Peyer's patch (tissue), 4 donors: Measurements from ENCODE around the gene BCL11A. TPM values are rescaled to one million over a fixed set of nuclear protein-coding genes. Genes with fewer than 3 reads are reported as not detected.

Experiments used
- DNase-seq, 3 donors: peaks; one replicate each; pipeline ENCODE4 v3.0.0-alpha.2; 2017 to 2019
- H3K27ac ChIP-seq, 4 donors: fragments of 200-600 bp; sonication (generic); one replicate each; pipeline ENCODE4 v1.5.1; 2016 to 2019
- H3K27me3 ChIP-seq, 2 donors: fragments of 200-600 bp; sonication (generic); one replicate each; pipeline ENCODE4 v1.5.1; 2019
- H3K36me3 ChIP-seq, 3 donors: fragments of 200-600 bp; sonication (generic); one replicate each; pipeline ENCODE4 v1.5.1; 2016 to 2019
- H3K4me1 ChIP-seq, 4 donors: fragments of 200-600 bp; sonication (generic); one replicate each; pipeline ENCODE4 v1.5.1; 2016 to 2019
- H3K4me3 ChIP-seq, 4 donors: fragments of 200-600 bp; sonication (generic); 1 replicate in 3 of 4; 2 replicates in 1 of 4; pipeline ENCODE4 v1.5.1; 2016 to 2019; ENCODE audit warnings: mild to moderate bottlenecking in 1 of 4
- H3K9me3 ChIP-seq, 4 donors: fragments of 200-600 bp; sonication (generic); one replicate each; pipeline ENCODE4 v1.5.1; 2016 to 2019; ENCODE audit warnings: mild to moderate bottlenecking in 1 of 4
- CTCF ChIP-seq, 6 experiments: fragments of 450-650 bp in 4 of 6; fragments of 200-600 bp in 2 of 6; sonication (generic) in 1 of 6; IDR thresholded peaks; one replicate each; pipeline ENCODE4 v1.5.1; 2017 to 2019; ENCODE audit warnings: antibody characterized with exemption in 6 of 6, mild to moderate bottlenecking in 3 of 6, moderate library complexity in 1 of 6
- POLR2A ChIP-seq, 2 donors: fragments of 450-650 bp; IDR thresholded peaks; one replicate each; pipeline ENCODE4 v1.5.1; 2017; ENCODE audit warnings: antibody characterized with exemption in 2 of 2, mild to moderate bottlenecking in 2 of 2, moderate library complexity in 2 of 2
- total RNA-seq, 4 donors: library from RNA; depleted of rRNA; stranded (reverse); fragments of >200 nt; gene quantifications; one replicate each; pipeline ENCODE4 v1.1.0, GENCODE V29; 2016

The BCL11A gene
- total RNA-seq, 4 donors from 2014 or later = 35.4 to 94.9 (median 68.8) TPM

GRCh38 chr2:60581433-60582282 lies 28.2 kb upstream of the BCL11A start:
- Histone ChIP-seq H3K27ac (no peak overlapping the region), H3K4me3 (peak overlapping the region; percentile 22 to 58 (median 46)), H3K4me1 (peaks cover 0 to 7% (median 4%) of the 10 kb centered on the region in 4 donors), H3K9me3 (no peaks in the 10 kb centered on the region), H3K27me3 (no peaks in the 10 kb centered on the region), H3K36me3 (no peaks in the 10 kb centered on the region)
- TF ChIP-seq CTCF (IDR thresholded peaks at IDR 0.05) = peak; percentile 82 to 94 (median 90)
- no peak for TF ChIP-seq POLR2A (IDR thresholded peaks at IDR 0.05)
- DNase-seq = peak; percentile 63 to 84 (median 83)

GRCh38 chr2:60577682-60578283 lies 24.3 kb upstream of the BCL11A start:
- no peak for DNase-seq
- peaks cover 0 to 7% (median 4%) of the 10 kb centered on the region in 4 donors for H3K4me1 ChIP-seq
- TF ChIP-seq CTCF (IDR thresholded peaks at IDR 0.05) = no peak
- TF ChIP-seq POLR2A (IDR thresholded peaks at IDR 0.05) = no peak
- no peaks in the 10 kb centered on the region for H3K9me3 ChIP-seq
- H3K4me3 ChIP-seq = no peak overlapping the region
- no peaks in the 10 kb centered on the region for H3K36me3 ChIP-seq
- H3K27ac ChIP-seq = no peak overlapping the region
- H3K27me3 ChIP-seq = no peaks in the 10 kb centered on the region

GRCh38 chr2:60573251-60573650 lies 19.8 kb upstream of the BCL11A start:
- Histone ChIP-seq H3K4me1 (peaks cover 0 to 12% (median 0%) of the 10 kb centered on the region in 4 donors), H3K9me3 (no peaks in the 10 kb centered on the region), H3K27me3 (peaks cover 0 to 9% of the 10 kb centered on the region in 2 donors), H3K27ac (no peak overlapping the region), H3K36me3 (no peaks in the 10 kb centered on the region), H3K4me3 (no peak overlapping the region)
- TF ChIP-seq POLR2A (IDR thresholded peaks at IDR 0.05) = no peak
- TF ChIP-seq CTCF (IDR thresholded peaks at IDR 0.05) = no peak
- no peak for DNase-seq

GRCh38 chr2:60570251-60570650 lies 16.8 kb upstream of the BCL11A start:
- no peaks in the 10 kb centered on the region for H3K9me3 ChIP-seq
- no peaks in the 10 kb centered on the region for H3K36me3 ChIP-seq
- peaks cover 0 to 12% (median 0%) of the 10 kb centered on the region in 4 donors for H3K4me1 ChIP-seq
- H3K27me3 ChIP-seq = peaks cover 0 to 9% of the 10 kb centered on the region in 2 donors
- TF ChIP-seq POLR2A (IDR thresholded peaks at IDR 0.05) = no peak
- TF ChIP-seq CTCF (IDR thresholded peaks at IDR 0.05) = no peak
- no peak for DNase-seq
- no peak overlapping the region for H3K4me3 ChIP-seq
- H3K27ac ChIP-seq = no peak overlapping the region

- H3K36me3 ChIP-seq = no peaks in the 10 kb centered on the region
- DNase-seq = no peak
- no peak for TF ChIP-seq POLR2A (IDR thresholded peaks at IDR 0.05)
- TF ChIP-seq CTCF (IDR thresholded peaks at IDR 0.05) = no peak
These were observed 16.2 kb upstream of the BCL11A start for GRCh38 chr2:60569680-60570111.

More at GRCh38 chr2:60569680-60570111, 16.2 kb upstream of the BCL11A start:
- no peak overlapping the region for H3K27ac ChIP-seq
- H3K4me1 ChIP-seq = peaks cover 0 to 12% (median 0%) of the 10 kb centered on the region in 4 donors
- peak overlapping the region in 3 of 4 donors; percentile 15 to 27 (median 24) for H3K4me3 ChIP-seq
- peaks cover 0 to 9% of the 10 kb centered on the region in 2 donors for H3K27me3 ChIP-seq
- no peaks in the 10 kb centered on the region for H3K9me3 ChIP-seq
